Measurements from ENCODE around the gene PMPCA.

Gene PMPCA

GRCh38 chr9:136410500-136411287, at the start of gene PMPCA, which contains the start of gene ENTR1:
PMPCA (plus strand) TSS chr9:136410658; CDS start chr9:136410669, 11 bp downstream.
ENTR1 (minus strand) TSS chr9:136410614; CDS start chr9:136410397, 217 bp downstream.
- DNase-seq (ENCODE audit: insufficient read length, low spot score) = peak; percentile 99
- peak; percentile 82 for FAIRE-seq

- FAIRE-seq (no peak), DNase-seq (ENCODE audit: insufficient read length, low spot score) (no peak)
These were observed 49.3 kb upstream of the PMPCA start for GRCh38 chr9:136361047-136361753.

DNA sequence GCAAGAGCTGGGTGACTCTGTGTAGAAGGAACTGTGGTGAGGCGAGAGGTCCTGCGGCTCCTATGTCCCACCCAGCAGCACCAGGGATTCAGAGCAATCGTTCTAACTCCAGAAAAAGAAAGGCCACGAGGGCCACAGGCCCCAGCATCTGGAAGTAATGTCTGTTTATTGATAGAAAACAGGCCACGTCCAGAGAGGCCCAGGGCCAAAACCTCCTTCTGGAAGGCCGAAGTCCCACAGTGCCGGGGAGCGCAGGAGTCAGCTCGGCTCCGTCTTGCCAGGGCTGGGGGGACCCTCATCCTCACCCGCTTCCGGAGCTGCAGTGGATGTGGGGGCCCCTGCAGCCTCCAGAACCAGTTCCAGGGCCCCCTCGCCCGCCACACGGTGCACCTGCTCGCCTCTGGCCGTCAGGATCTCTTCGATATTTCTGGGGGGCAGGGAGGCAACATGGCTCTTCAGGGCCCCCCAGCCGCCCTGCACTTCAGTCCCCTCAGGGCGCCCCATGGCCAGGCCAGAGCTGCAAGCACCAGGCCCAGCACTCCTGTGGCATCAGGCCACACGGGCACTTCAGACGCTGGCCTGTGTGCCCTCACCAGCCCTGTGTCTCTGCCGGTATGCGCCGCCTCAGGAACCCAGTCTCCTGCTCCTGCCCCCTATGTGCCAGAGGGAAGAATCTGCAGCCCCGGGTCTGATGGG, 48.6 kb upstream of the PMPCA start:
- DNase-seq (ENCODE audit: insufficient read length, low spot score) = no peak
- no peak for FAIRE-seq

DNA sequence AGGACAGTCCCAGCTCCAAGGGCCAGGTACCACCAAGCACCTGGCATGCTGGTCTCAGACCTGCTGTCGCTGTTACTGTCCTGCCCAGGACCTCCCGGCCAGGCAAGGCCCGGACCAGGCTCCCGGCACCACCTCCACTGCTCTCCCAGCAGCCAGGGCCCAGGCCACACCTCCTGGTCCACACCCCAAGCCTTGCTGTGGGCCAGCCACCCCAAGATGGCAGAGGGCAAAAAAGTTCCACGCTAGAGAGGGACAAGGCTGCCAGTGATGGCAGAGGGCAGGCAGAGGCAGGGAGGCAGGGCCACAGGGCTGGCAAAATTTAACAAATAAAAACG, 48.0 kb upstream of the PMPCA start:
- FAIRE-seq (no peak), DNase-seq (ENCODE audit: insufficient read length, low spot score) (no peak)

- FAIRE-seq = peak; percentile 95
- DNase-seq (ENCODE audit: insufficient read length, low spot score) = peak; percentile 100
These were observed 47.1 kb upstream of the PMPCA start, which contains the start of gene DNLZ for GRCh38 chr9:136363106-136363948. DNLZ (minus strand) TSS chr9:136363744; CDS start chr9:136363714, 30 bp downstream.

GRCh38 chr9:136363949-136364748, 46.3 kb upstream of the PMPCA start:
- DNase-seq (ENCODE audit: insufficient read length, low spot score) = no peak
- FAIRE-seq = no peak

DNA sequence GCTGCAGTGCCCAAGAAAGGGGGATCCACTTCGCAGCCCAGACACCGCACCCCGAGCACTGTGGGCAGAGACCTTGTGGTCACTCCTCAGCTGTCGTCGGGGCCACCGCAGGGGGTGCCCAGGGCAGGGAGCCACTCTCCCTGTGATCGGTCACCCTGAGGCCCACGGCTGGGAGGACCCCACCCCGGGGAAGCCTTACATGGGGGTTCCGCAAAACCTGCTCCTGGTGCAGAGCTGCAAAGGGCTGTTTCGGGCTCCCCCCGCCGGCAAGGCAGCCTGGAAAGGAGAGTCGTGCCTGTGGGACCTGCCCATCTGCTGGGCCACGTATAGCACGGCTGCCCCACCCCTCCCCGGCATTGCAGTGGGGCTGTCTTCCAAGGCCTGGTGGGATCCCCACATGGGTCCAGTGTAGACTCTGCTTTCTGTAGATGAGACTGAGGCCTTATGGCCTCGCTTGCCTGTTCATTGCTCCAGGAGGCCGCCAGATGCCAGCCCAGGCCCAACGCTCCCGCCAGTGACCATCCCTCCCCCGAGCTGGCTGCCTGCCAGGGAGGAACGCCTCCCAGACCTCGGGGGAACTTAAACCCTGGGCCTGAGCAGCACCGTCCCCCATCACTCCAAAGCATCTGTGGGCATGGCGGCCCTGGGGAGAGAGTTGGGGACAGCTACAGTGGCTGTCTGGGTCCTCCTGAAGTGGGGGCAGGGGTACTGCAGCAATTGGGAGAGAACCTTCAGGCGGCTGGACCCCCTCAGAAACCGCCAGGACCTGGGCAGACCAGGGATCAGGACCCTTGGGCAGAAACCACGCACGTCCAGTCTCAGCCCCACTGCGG, 45.3 kb upstream of the PMPCA start:
- DNase-seq (ENCODE audit: insufficient read length, low spot score) = no peak

DNA sequence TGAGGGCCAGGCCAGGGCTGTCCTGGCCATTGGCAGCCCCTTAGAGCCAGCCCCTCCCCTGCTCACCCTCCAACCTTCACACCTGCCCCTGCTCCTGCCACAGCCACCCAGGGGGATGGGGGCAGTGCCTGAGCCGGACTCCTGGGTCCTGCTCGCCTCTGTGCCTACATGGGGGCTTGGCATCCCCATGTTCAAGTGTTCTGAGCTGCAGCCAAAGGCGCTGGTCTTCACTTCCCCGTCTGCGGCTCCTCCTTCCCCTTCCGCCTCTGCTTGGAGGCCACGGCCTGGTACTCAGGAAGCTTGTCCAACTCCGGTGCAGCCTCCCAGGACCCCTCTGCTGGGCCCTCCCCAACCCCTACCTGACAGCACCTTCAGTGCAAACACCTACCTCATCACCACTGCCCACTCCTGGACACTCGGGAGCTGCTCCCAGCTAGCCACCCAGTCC, 44.7 kb upstream of the PMPCA start:
- FAIRE-seq (no peak), DNase-seq (ENCODE audit: insufficient read length, low spot score) (no peak)

More for the DNA sequence above, 45.3 kb upstream of the PMPCA start:
- FAIRE-seq = no peak

GRCh38 chr9:136366826-136367225, 43.6 kb upstream of the PMPCA start:
- no peak for DNase-seq (ENCODE audit: insufficient read length, low spot score)
- no peak for FAIRE-seq

GRCh38 chr9:136367296-136368145, 42.9 kb upstream of the PMPCA start:
- no peak for DNase-seq (ENCODE audit: insufficient read length, low spot score)

GRCh38 chr9:136368190-136368589, 42.3 kb upstream of the PMPCA start:
- DNase-seq (ENCODE audit: insufficient read length, low spot score) (no peak), FAIRE-seq (no peak)

More at GRCh38 chr9:136367296-136368145, 42.9 kb upstream of the PMPCA start:
- FAIRE-seq = no peak

GRCh38 chr9:136370037-136370436, 40.4 kb upstream of the PMPCA start:
- no peak for FAIRE-seq
- DNase-seq (ENCODE audit: insufficient read length, low spot score) = no peak

GRCh38 chr9:136370687-136371532, 39.5 kb upstream of the PMPCA start:
- DNase-seq (ENCODE audit: insufficient read length, low spot score) = no peak

GRCh38 chr9:136371533-136371880, 39.0 kb upstream of the PMPCA start:
- DNase-seq (ENCODE audit: insufficient read length, low spot score) (no peak), FAIRE-seq (no peak)

More at GRCh38 chr9:136370687-136371532, 39.5 kb upstream of the PMPCA start:
- FAIRE-seq = no peak

- FAIRE-seq (no peak), DNase-seq (ENCODE audit: insufficient read length, low spot score) (no peak)
These were observed 38.5 kb upstream of the PMPCA start for GRCh38 chr9:136372006-136372405.

DNA sequence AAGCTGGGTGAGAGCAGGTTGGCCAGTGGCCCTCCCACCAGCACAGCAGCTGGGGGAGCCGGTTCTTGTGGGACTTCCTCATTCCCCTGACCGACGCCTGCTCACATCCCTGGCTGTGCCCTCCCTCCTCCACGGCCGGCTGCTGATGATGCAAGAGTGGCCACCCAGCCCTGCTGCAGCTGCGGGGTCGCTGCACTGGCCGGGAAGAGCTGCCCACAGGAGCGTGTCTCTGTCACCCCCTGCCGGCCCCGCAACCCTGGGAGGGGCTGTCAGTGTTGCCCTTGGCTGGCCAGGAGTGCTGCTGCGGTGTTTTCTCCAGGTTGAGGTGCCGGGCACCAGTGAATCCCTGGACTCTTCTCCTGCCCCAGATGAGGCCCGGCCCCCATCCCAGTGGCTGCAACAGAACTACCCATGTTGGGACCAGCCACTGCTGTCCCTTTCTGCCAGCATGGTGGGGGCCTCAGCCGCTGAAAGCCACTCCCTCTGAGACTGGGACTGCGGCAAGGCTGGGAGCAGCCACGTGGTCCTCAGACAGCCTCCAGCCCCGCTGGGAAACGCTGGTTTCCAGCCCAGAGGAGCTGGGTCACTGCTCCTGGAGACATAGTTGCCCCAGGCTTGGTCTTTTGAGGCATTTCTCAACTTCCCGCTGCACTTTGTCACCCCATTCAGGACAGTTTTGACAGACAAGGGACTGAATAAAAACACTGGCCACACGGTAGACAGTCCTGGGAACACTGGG, 37.7 kb upstream of the PMPCA start:
- no peak for FAIRE-seq

More for the DNA sequence above, 37.7 kb upstream of the PMPCA start:
- DNase-seq (ENCODE audit: insufficient read length, low spot score) = peak; percentile 59

Measured in GM19239 (cell line).